Kidney epithelial cell (primary cell): ENCODE measurements around the gene CHSY1. TPM values are rescaled to one million over a fixed set of nuclear protein-coding genes. Genes with fewer than 3 reads are reported as not detected.

ENCODE experiments used
- DNase-seq: peaks from one replicate; pipeline ENCODE4 v3.0.0-alpha.2; 2010; ENCODE audit warnings: low read depth
- H3K27me3 ChIP-seq: 2 replicates; pipeline ENCODE4 v1.6.0; 2011; ENCODE audit warnings: low read length; ENCODE audit not compliant: control insufficient read depth, insufficient read depth
- H3K36me3 ChIP-seq: 2 replicates; pipeline ENCODE4 v1.5.1; 2011; ENCODE audit warnings: low read length; ENCODE audit not compliant: control insufficient read depth, insufficient read depth
- H3K4me3 ChIP-seq: 2 replicates; pipeline ENCODE4 v1.5.1; 2011; ENCODE audit warnings: low read depth, mild to moderate bottlenecking, control low read depth, low read length
- CTCF ChIP-seq: IDR thresholded peaks from 2 replicates; pipeline ENCODE4 v1.5.1; 2011; ENCODE audit warnings: mild to moderate bottlenecking, moderate library complexity, low read length, control low read depth, inconsistent platforms; ENCODE audit not compliant: insufficient read depth, poor library complexity, severe bottlenecking
- total RNA-seq: library from RNA; depleted of rRNA; stranded (reverse); fragments of >200 nt; gene quantifications from 2 replicates; pipeline ENCODE4 v1.2.3, GENCODE V29; 2015

The CHSY1 gene
- total RNA-seq, 1 donor from 2014 or later = 21.1 TPM

- no peak for TF ChIP-seq CTCF
- peaks cover 1% of the 10 kb centered on the region for H3K36me3 ChIP-seq
- DNase-seq = no peak
Observed at GRCh38 chr15:101176625-101177024, 75.2 kb downstream of the CHSY1 start.

GRCh38 chr15:101175401-101175800 lies 76.4 kb downstream of the CHSY1 start:
- Histone ChIP-seq H3K4me3 (no peak overlapping the region), H3K27me3 (no peaks in the 10 kb centered on the region), H3K36me3 (peaks cover 1% of the 10 kb centered on the region)
- TF ChIP-seq CTCF = no peak
- DNase-seq = no peak

More at GRCh38 chr15:101176625-101177024, 75.2 kb downstream of the CHSY1 start:
- Histone ChIP-seq H3K27me3 (no peaks in the 10 kb centered on the region), H3K4me3 (no peak overlapping the region)

- Histone ChIP-seq H3K4me3 (no peak overlapping the region), H3K27me3 (no peaks in the 10 kb centered on the region), H3K36me3 (peaks cover 1% of the 10 kb centered on the region)
- no peak for DNase-seq
- TF ChIP-seq CTCF = no peak
Observed at GRCh38 chr15:101174152-101174920, 77.5 kb downstream of the CHSY1 start.

DNA sequence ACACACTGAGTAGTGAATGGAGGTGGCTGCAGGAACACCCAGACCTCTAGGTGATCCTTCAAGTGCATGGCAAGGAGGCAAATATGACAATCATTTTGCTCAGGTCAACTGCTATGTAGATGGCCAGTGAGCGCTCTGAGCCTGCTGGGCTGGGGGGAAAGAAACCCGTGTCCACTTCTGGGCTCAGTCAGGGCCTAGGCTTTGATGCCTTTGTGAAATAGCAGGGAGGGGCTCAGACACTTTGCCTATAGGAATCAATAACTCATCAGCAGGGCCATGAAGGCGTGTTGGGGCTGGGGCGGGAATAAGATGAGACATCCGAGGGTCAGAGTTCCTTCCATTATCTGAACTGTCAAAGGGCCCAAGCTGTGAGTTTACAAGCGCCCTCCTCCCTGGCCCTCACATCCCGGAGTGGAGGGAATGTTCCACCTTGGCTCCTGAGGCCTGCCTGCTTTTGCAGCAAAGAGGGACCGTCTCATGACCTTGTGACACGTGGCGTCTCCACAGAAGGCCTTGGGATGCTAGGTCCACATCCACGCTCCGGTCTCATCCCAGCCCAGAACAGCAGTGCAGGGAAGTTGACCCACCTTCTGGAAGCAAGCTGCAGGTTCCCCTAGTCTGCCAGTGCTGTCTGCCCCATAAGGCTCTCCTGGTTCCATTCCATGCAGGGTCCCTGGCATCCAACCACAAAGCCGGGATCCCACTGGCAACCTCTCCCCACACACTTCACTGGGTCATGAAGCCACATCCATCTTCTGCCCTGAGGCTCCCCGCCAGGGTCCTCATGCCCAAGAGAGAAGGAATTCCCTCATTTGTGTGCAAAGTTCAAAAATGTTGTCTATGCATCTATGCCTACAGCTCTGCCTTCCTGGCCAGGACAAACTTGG lies 78.4 kb downstream of the CHSY1 start:
- H3K36me3 ChIP-seq = peaks cover 1% of the 10 kb centered on the region
- H3K27me3 ChIP-seq = no peaks in the 10 kb centered on the region
- H3K4me3 ChIP-seq = no peak overlapping the region
- DNase-seq = no peak
- no peak for TF ChIP-seq CTCF

GRCh38 chr15:101172501-101173071 lies 79.3 kb downstream of the CHSY1 start:
- Histone ChIP-seq H3K27me3 (no peaks in the 10 kb centered on the region), H3K4me3 (no peak overlapping the region)
- no peak for TF ChIP-seq CTCF

More at GRCh38 chr15:101172501-101173071, 79.3 kb downstream of the CHSY1 start:
- peaks cover 1% of the 10 kb centered on the region for H3K36me3 ChIP-seq
- no peak for DNase-seq
